CD4-positive, alpha-beta T cell treated with Interleukin-4 for 1 hour (primary cell): ENCODE measurements around the gene FOXO3.
A peak's percentile ranks its signal among the peaks of the same experiment; 100 is the strongest.

Experiments used
- DNase-seq, 2 donors: peaks; one replicate each; pipeline ENCODE4 v3.0.0-alpha.2; 2020 to 2022

FOXO3 gene

GRCh38 chr6:108689272-108690161 lies 128.8 kb downstream of the FOXO3 start:
- peak in 1 of 2 donors; percentile 40 for DNase-seq

- DNase-seq: no peak
These were observed 129.8 kb downstream of the FOXO3 start for GRCh38 chr6:108690326-108691049.

GRCh38 chr6:108693430-108694154 lies 132.9 kb downstream of the FOXO3 start:
- no peak for DNase-seq

GRCh38 chr6:108694816-108695215 lies 134.1 kb downstream of the FOXO3 start:
- DNase-seq: no peak

- no peak for DNase-seq
These were observed 136.9 kb downstream of the FOXO3 start for GRCh38 chr6:108697561-108698161.

GRCh38 chr6:108698593-108699289 lies 138.0 kb downstream of the FOXO3 start:
- DNase-seq: no peak

- DNase-seq: no peak
These were observed 138.7 kb downstream of the FOXO3 start for GRCh38 chr6:108699290-108700041.

GRCh38 chr6:108702106-108702851 lies 141.6 kb downstream of the FOXO3 start:
- no peak for DNase-seq

- no peak for DNase-seq
These were observed 145.9 kb downstream of the FOXO3 start for GRCh38 chr6:108706649-108707048.

- DNase-seq: no peak
These were observed 146.7 kb downstream of the FOXO3 start for GRCh38 chr6:108707328-108707976.

GRCh38 chr6:108710030-108710429 lies 149.3 kb downstream of the FOXO3 start:
- DNase-seq: no peak

GRCh38 chr6:108710551-108710950 lies 149.8 kb downstream of the FOXO3 start:
- no peak for DNase-seq

GRCh38 chr6:108711071-108711470 lies 150.4 kb downstream of the FOXO3 start:
- DNase-seq: no peak

- DNase-seq: no peak
These were observed 151.1 kb downstream of the FOXO3 start for GRCh38 chr6:108711826-108712225.

GRCh38 chr6:108712946-108713345 lies 152.2 kb downstream of the FOXO3 start:
- no peak for DNase-seq

- DNase-seq: peak in 1 of 2 donors; percentile 15
These were observed 153.5 kb downstream of the FOXO3 start for GRCh38 chr6:108714101-108714765.

- DNase-seq: no peak
These were observed 154.2 kb downstream of the FOXO3 start for GRCh38 chr6:108714766-108715414.

GRCh38 chr6:108715832-108716231 lies 155.1 kb downstream of the FOXO3 start:
- no peak for DNase-seq
